H1 (cell line): ENCODE measurements around the gene ABHD14A. TPM values are rescaled to one million over a fixed set of nuclear protein-coding genes. Genes with fewer than 3 reads are reported as not detected.

Experiments
- CTBP2 ChIP-seq: IDR thresholded peaks from 2 replicates; pipeline ENCODE4 v1.7.0; 2011; ENCODE audit warnings: borderline replicate concordance, mild to moderate bottlenecking, moderate library complexity, mixed read lengths, low read length; ENCODE audit not compliant: insufficient read depth, insufficient read length
- EP300 ChIP-seq, 2 experiments: IDR thresholded peaks; 1 replicate in 1 of 2; 2 replicates in 1 of 2; pipeline ENCODE4 v1.6.1; 2011 to 2012; ENCODE audit warnings: low read depth in 2 of 2, low read length in 2 of 2, mild to moderate bottlenecking in 2 of 2, borderline replicate concordance in 1 of 2, inconsistent platforms in 1 of 2, moderate library complexity in 1 of 2
- POLR2AphosphoS5 ChIP-seq: IDR thresholded peaks from 2 replicates; pipeline ENCODE4 v1.6.1; 2011; ENCODE audit warnings: low read depth, low read length
- RBBP5 ChIP-seq: IDR thresholded peaks from 2 replicates; pipeline ENCODE4 v1.7.1; 2012; ENCODE audit warnings: low read depth, mild to moderate bottlenecking, inconsistent platforms, low read length, moderate library complexity, borderline replicate concordance
- polyA plus RNA-seq, 7 experiments: library from polyadenylated mRNA; depleted of rRNA in 3 of 7; stranded (reverse) in 5 of 7; unstranded in 2 of 7; fragments of >200 nt in 5 of 7; fragments of 200-250 nt in 2 of 7; gene quantifications; 1 replicate in 5 of 7; 2 replicates in 1 of 7; 4 replicates in 1 of 7; pipeline versions ENCODE4 v1.2.1 to v1.2.3, GENCODE V29; 2011 to 2013; ENCODE audit warnings: missing spikeins in 2 of 7, mixed read lengths in 2 of 7
- total RNA-seq: library from RNA; stranded (reverse); fragmentation: NEBNext Ultra II Directional; extraction: Animal tissue kit (Norgen Biotek cat#: 25700); gene quantifications from 2 replicates; pipeline ENCODE4 v1.2.1, GENCODE V29; 2021
- TF ChIP-seq, protein P1 (sequence below): fragments of 300-600 bp; sonication (generic); IDR thresholded peaks from 2 replicates; pipeline ENCODE4 v1.7.1; 2012; ENCODE audit warnings: low read length, moderate library complexity, mild to moderate bottlenecking, inconsistent platforms; ENCODE audit not compliant: insufficient replicate concordance
- TF ChIP-seq, protein P2 (sequence below): IDR thresholded peaks from 2 replicates; pipeline ENCODE4 v1.6.1; 2011; ENCODE audit warnings: low read length, improper control_type of control experiment

Gene ABHD14A
- total and polyA plus RNA-seq, 2 of the 8 experiments (the other 6 are each of a cell fraction or from before 2014, with no cell fraction given), result 4.6 to 9.8 TPM

DNA sequence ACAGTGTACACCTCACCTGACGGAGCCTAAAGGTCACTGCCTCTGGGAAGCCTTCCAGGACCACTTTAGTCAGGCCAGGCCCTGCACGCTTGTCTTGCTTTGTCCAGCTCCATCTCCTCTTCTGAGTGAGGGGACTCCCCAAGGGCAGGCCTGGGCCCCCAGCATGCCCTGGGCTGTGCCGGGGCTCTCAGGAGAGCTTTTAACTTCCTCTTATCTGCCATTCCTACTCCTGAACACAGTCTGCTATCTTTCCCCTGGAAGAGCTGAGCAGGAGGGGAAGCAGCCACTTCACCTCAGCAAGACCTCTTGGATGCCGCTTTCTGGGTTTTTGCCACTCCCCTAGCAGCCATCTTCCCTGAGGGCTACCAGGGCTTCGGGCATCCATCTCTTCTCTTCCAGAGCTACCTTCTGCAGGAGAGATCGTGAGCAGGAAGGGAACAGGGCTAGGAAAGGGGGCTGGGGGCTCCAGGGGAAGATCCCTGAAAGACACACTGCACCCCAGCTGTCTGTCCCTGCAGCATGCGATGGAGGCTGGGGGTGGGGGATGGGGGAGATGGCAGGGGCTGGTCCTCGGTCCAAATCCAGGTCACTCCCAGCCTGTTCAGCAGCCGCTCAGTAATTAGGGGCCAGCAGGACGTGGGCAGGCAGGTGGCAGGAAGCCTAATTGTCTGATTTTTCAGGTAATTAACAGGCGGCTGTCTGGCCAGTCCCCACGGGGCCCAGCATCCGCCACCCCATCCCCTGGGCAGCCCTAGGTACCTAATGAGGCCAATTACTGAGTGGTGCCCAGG, 40.8 kb downstream of the ABHD14A start (continued):
- TF ChIP-seq, protein P1, sequence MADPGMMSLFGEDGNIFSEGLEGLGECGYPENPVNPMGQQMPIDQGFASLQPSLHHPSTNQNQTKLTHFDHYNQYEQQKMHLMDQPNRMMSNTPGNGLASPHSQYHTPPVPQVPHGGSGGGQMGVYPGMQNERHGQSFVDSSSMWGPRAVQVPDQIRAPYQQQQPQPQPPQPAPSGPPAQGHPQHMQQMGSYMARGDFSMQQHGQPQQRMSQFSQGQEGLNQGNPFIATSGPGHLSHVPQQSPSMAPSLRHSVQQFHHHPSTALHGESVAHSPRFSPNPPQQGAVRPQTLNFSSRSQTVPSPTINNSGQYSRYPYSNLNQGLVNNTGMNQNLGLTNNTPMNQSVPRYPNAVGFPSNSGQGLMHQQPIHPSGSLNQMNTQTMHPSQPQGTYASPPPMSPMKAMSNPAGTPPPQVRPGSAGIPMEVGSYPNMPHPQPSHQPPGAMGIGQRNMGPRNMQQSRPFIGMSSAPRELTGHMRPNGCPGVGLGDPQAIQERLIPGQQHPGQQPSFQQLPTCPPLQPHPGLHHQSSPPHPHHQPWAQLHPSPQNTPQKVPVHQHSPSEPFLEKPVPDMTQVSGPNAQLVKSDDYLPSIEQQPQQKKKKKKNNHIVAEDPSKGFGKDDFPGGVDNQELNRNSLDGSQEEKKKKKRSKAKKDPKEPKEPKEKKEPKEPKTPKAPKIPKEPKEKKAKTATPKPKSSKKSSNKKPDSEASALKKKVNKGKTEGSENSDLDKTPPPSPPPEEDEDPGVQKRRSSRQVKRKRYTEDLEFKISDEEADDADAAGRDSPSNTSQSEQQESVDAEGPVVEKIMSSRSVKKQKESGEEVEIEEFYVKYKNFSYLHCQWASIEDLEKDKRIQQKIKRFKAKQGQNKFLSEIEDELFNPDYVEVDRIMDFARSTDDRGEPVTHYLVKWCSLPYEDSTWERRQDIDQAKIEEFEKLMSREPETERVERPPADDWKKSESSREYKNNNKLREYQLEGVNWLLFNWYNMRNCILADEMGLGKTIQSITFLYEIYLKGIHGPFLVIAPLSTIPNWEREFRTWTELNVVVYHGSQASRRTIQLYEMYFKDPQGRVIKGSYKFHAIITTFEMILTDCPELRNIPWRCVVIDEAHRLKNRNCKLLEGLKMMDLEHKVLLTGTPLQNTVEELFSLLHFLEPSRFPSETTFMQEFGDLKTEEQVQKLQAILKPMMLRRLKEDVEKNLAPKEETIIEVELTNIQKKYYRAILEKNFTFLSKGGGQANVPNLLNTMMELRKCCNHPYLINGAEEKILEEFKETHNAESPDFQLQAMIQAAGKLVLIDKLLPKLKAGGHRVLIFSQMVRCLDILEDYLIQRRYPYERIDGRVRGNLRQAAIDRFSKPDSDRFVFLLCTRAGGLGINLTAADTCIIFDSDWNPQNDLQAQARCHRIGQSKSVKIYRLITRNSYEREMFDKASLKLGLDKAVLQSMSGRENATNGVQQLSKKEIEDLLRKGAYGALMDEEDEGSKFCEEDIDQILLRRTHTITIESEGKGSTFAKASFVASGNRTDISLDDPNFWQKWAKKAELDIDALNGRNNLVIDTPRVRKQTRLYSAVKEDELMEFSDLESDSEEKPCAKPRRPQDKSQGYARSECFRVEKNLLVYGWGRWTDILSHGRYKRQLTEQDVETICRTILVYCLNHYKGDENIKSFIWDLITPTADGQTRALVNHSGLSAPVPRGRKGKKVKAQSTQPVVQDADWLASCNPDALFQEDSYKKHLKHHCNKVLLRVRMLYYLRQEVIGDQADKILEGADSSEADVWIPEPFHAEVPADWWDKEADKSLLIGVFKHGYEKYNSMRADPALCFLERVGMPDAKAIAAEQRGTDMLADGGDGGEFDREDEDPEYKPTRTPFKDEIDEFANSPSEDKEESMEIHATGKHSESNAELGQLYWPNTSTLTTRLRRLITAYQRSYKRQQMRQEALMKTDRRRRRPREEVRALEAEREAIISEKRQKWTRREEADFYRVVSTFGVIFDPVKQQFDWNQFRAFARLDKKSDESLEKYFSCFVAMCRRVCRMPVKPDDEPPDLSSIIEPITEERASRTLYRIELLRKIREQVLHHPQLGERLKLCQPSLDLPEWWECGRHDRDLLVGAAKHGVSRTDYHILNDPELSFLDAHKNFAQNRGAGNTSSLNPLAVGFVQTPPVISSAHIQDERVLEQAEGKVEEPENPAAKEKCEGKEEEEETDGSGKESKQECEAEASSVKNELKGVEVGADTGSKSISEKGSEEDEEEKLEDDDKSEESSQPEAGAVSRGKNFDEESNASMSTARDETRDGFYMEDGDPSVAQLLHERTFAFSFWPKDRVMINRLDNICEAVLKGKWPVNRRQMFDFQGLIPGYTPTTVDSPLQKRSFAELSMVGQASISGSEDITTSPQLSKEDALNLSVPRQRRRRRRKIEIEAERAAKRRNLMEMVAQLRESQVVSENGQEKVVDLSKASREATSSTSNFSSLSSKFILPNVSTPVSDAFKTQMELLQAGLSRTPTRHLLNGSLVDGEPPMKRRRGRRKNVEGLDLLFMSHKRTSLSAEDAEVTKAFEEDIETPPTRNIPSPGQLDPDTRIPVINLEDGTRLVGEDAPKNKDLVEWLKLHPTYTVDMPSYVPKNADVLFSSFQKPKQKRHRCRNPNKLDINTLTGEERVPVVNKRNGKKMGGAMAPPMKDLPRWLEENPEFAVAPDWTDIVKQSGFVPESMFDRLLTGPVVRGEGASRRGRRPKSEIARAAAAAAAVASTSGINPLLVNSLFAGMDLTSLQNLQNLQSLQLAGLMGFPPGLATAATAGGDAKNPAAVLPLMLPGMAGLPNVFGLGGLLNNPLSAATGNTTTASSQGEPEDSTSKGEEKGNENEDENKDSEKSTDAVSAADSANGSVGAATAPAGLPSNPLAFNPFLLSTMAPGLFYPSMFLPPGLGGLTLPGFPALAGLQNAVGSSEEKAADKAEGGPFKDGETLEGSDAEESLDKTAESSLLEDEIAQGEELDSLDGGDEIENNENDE, result no peak
- no peak for TF ChIP-seq CTBP2
- TF ChIP-seq EP300 (IDR thresholded peaks at IDR 0.05; ENCODE audit: borderline replicate concordance in 1 of 2, low read depth in 2 of 2, low read length in 2 of 2), result no peak
- TF ChIP-seq RBBP5, result no peak
- no peak for TF ChIP-seq POLR2AphosphoS5
- TF ChIP-seq, protein P2, sequence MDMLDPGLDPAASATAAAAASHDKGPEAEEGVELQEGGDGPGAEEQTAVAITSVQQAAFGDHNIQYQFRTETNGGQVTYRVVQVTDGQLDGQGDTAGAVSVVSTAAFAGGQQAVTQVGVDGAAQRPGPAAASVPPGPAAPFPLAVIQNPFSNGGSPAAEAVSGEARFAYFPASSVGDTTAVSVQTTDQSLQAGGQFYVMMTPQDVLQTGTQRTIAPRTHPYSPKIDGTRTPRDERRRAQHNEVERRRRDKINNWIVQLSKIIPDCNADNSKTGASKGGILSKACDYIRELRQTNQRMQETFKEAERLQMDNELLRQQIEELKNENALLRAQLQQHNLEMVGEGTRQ, result no peak
